H1 (cell line): ENCODE data around the gene NEURL1. TPM values are rescaled to one million over a fixed set of nuclear protein-coding genes. Genes with fewer than 3 reads are reported as not detected.

Experiments
- CTCF ChIA-PET: fragments of 300-600 bp; sonication (Branson Sonifier 250); formaldehyde crosslinking; loops from one replicate; lab custom pipeline; 2021; ENCODE audit not compliant: partially characterized antibody; lab: Charles Lee
- POLR2A ChIA-PET: fragments of 300-600 bp; sonication (Branson Sonifier 250); formaldehyde crosslinking; loops from one replicate; lab custom pipeline; 2021; ENCODE audit warnings: inconsistent platforms; ENCODE audit not compliant: partially characterized antibody; lab: Charles Lee
- DNase-seq, 2 experiments: peaks; one replicate each; pipeline versions ENCODE4 v3.0.0 to v3.0.0-alpha.2; 2010 to 2022; ENCODE audit warnings: low spot score in 2 of 2, low read depth in 1 of 2, mixed read lengths in 1 of 2
- FAIRE-seq: peaks from 2 replicates; lab custom pipeline; 2011; peaks lifted over from hg19 to GRCh38; lab: Jason Lieb, UNC
- H2AFZ ChIP-seq: 2 replicates; pipeline ENCODE4 v1.8.1; 2012; ENCODE audit warnings: low read length, inconsistent platforms
- H2AK5ac ChIP-seq: 2 replicates; pipeline ENCODE4 v1.6.1; 2013; ENCODE audit warnings: low read depth, low read length
- H2BK120ac ChIP-seq: replicated peaks from 2 replicates; pipeline ENCODE3; 2013; ENCODE audit warnings: low read depth, low read length, inconsistent platforms
- H2BK12ac ChIP-seq: 2 replicates; pipeline ENCODE4 v1.6.1; 2013; ENCODE audit warnings: low read depth, low read length
- H2BK15ac ChIP-seq: 2 replicates; pipeline ENCODE4 v1.6.1; 2013; ENCODE audit warnings: low read length
- H2BK20ac ChIP-seq: 2 replicates; pipeline ENCODE4 v1.6.1; 2013; ENCODE audit warnings: low read length
- H2BK5ac ChIP-seq: 2 replicates; pipeline ENCODE4 v1.6.1; 2013; ENCODE audit warnings: low read depth, low read length
- H3K14ac ChIP-seq: 2 replicates; pipeline ENCODE4 v1.6.1; 2013; ENCODE audit warnings: inconsistent platforms; ENCODE audit not compliant: insufficient read length
- H3K18ac ChIP-seq: 2 replicates; pipeline ENCODE4 v1.6.1; 2013; ENCODE audit warnings: low read length; ENCODE audit errors: extremely low read depth
- H3K23ac ChIP-seq: 2 replicates; pipeline ENCODE4 v1.6.1; 2013; ENCODE audit warnings: inconsistent platforms; ENCODE audit not compliant: insufficient read length
- H3K23me2 ChIP-seq: 2 replicates; pipeline ENCODE4 v1.6.1; 2013; ENCODE audit warnings: low read depth, low read length
- H3K27ac ChIP-seq: 2 replicates; pipeline ENCODE4 v1.6.1; 2011; ENCODE audit warnings: low read depth, low read length, inconsistent platforms
- H3K27me3 ChIP-seq, 4 experiments: replicated peaks in 1 of 4; 1 replicate in 1 of 4; 2 replicates in 3 of 4; pipeline versions ENCODE4 v1.6.1 to v1.8.1; 2011 to 2013; ENCODE audit warnings: low read length in 3 of 4, mild to moderate bottlenecking in 3 of 4, inconsistent platforms in 2 of 4, mixed read lengths in 2 of 4, moderate library complexity in 1 of 4; ENCODE audit not compliant: control insufficient read depth in 3 of 4, insufficient read depth in 3 of 4; ENCODE audit errors: extremely low read depth in 1 of 4
- H3K36me3 ChIP-seq, 4 experiments: 2 replicates each; pipeline versions ENCODE4 v1.6.1 to v1.8.1; 2011 to 2013; ENCODE audit warnings: mild to moderate bottlenecking in 4 of 4, low read length in 3 of 4, moderate library complexity in 2 of 4, control low read depth in 1 of 4, inconsistent platforms in 1 of 4; ENCODE audit not compliant: insufficient read depth in 4 of 4, control insufficient read depth in 2 of 4
- H3K4ac ChIP-seq: replicated peaks from 2 replicates; pipeline ENCODE3; 2013; ENCODE audit warnings: low read length, low read depth, mixed read lengths, inconsistent platforms; ENCODE audit not compliant: insufficient read length
- H3K4me1 ChIP-seq, 4 experiments: replicated peaks in 1 of 4; 1 replicate in 1 of 4; 2 replicates in 3 of 4; pipeline versions ENCODE4 v1.6.1 to v1.8.1; 2011 to 2013; ENCODE audit warnings: low read length in 3 of 4, inconsistent platforms in 2 of 4, mixed read lengths in 1 of 4; ENCODE audit not compliant: insufficient read depth in 4 of 4, control insufficient read depth in 3 of 4
- H3K4me2 ChIP-seq, 2 experiments: 2 replicates each; pipeline versions ENCODE4 v1.6.1 to v1.8.1; 2011 to 2013; ENCODE audit warnings: low read depth in 2 of 2, low read length in 2 of 2, control low read depth in 1 of 2, inconsistent platforms in 1 of 2, mild to moderate bottlenecking in 1 of 2; ENCODE audit not compliant: insufficient read depth in 1 of 2
- H3K4me3 ChIP-seq, 4 experiments: fragments of 200-600, 300-600 bp in 1 of 4; sonication (generic), shearing (Covaris generic), sonication (Bioruptor Twin) in 1 of 4; 2 replicates each; pipeline versions ENCODE4 v1.5.1 to v1.8.1; 2011 to 2016; ENCODE audit warnings: low read length in 4 of 4, low read depth in 3 of 4, control low read depth in 2 of 4, inconsistent platforms in 2 of 4, mild to moderate bottlenecking in 2 of 4, mixed read lengths in 1 of 4, moderate library complexity in 1 of 4; ENCODE audit not compliant: insufficient read depth in 2 of 4; ENCODE audit errors: extremely low read depth in 1 of 4
- H3K56ac ChIP-seq: replicated peaks from 2 replicates; pipeline ENCODE3; 2013; ENCODE audit warnings: low read depth, mild to moderate bottlenecking, mixed read lengths, low read length, inconsistent platforms; ENCODE audit not compliant: insufficient read length
- H3K79me1 ChIP-seq: 2 replicates; pipeline ENCODE4 v1.6.1; 2013; ENCODE audit warnings: low read depth, low read length, control low read depth
- H3K79me2 ChIP-seq, 2 experiments: 2 replicates each; pipeline versions ENCODE4 v1.6.1 to v1.8.1; 2012 to 2013; ENCODE audit warnings: low read length in 2 of 2, mild to moderate bottlenecking in 2 of 2, inconsistent platforms in 1 of 2; ENCODE audit not compliant: insufficient read depth in 2 of 2, control insufficient read depth in 1 of 2
- H3K9ac ChIP-seq, 4 experiments: replicated peaks in 1 of 4; 1 replicate in 1 of 4; 2 replicates in 3 of 4; pipeline versions ENCODE4 v1.6.1 to v1.8.1; 2011 to 2013; ENCODE audit warnings: low read depth in 3 of 4, low read length in 3 of 4, control low read depth in 2 of 4, mild to moderate bottlenecking in 2 of 4, moderate library complexity in 2 of 4, inconsistent platforms in 1 of 4; ENCODE audit errors: extremely low read depth in 1 of 4
- H3K9me3 ChIP-seq, 2 experiments: 2 replicates each; pipeline versions ENCODE4 v1.6.1 to v1.8.1; 2012 to 2013; ENCODE audit warnings: mild to moderate bottlenecking in 2 of 2, moderate library complexity in 2 of 2, control low read depth in 1 of 2, inconsistent platforms in 1 of 2, low read depth in 1 of 2, low read length in 1 of 2, mixed read lengths in 1 of 2; ENCODE audit not compliant: insufficient read depth in 2 of 2
- H4K20me1 ChIP-seq, 2 experiments: replicated peaks in 1 of 2; 2 replicates each; pipeline versions ENCODE3 to v1.8.1; 2011 to 2013; ENCODE audit warnings: inconsistent platforms in 2 of 2, low read length in 2 of 2, mild to moderate bottlenecking in 1 of 2; ENCODE audit not compliant: insufficient read depth in 2 of 2, control insufficient read depth in 1 of 2
- H4K5ac ChIP-seq: 2 replicates; pipeline ENCODE4 v1.6.1; 2013; ENCODE audit warnings: low read length, low read depth, mixed read lengths, inconsistent platforms; ENCODE audit not compliant: insufficient read length
- H4K8ac ChIP-seq: 2 replicates; pipeline ENCODE4 v1.8.0; 2013; ENCODE audit warnings: mild to moderate bottlenecking, moderate library complexity, low read length, inconsistent platforms; ENCODE audit not compliant: insufficient read depth; ENCODE audit errors: extremely low read depth
- H4K91ac ChIP-seq: replicated peaks from 2 replicates; pipeline ENCODE3; 2013; ENCODE audit warnings: low read length, mixed read lengths, inconsistent platforms; ENCODE audit not compliant: insufficient read length
- ASH2L ChIP-seq: fragments of 200-600, 300-600 bp; sonication (generic); IDR thresholded peaks from one replicate; pipeline ENCODE4 v1.7.1; 2017; ENCODE audit warnings: low read length
- CHD2 ChIP-seq: IDR thresholded peaks from 2 replicates; pipeline ENCODE4 v1.6.1; 2012; ENCODE audit warnings: low read length, improper control_type of control experiment
- CREB1 ChIP-seq: IDR thresholded peaks from 2 replicates; pipeline ENCODE4 v1.6.1; 2012; ENCODE audit warnings: inconsistent platforms
- CTBP2 ChIP-seq: IDR thresholded peaks from 2 replicates; pipeline ENCODE4 v1.7.0; 2011; ENCODE audit warnings: borderline replicate concordance, mild to moderate bottlenecking, moderate library complexity, mixed read lengths, low read length; ENCODE audit not compliant: insufficient read depth, insufficient read length
- GABPA ChIP-seq: IDR thresholded peaks from 2 replicates; pipeline ENCODE4 v1.6.1; 2011; ENCODE audit warnings: mild to moderate bottlenecking, low read length, moderate library complexity, borderline replicate concordance; ENCODE audit not compliant: insufficient read depth
- JUN ChIP-seq: IDR thresholded peaks from 2 replicates; pipeline ENCODE4 v1.6.1; 2011; ENCODE audit warnings: low read depth, mild to moderate bottlenecking, improper control_type of control experiment, low read length
- KDM1A ChIP-seq: fragments of 200-600, 300-600 bp; sonication (generic); IDR thresholded peaks from 2 replicates; pipeline ENCODE4 v1.7.1; 2016; ENCODE audit warnings: mild to moderate bottlenecking, low read length, borderline replicate concordance
- NANOG ChIP-seq: IDR thresholded peaks from 2 replicates; pipeline ENCODE4 v1.6.1; 2011; ENCODE audit warnings: low read length, low read depth, mild to moderate bottlenecking, inconsistent platforms; ENCODE audit not compliant: insufficient read depth, poor library complexity, severe bottlenecking
- SIX5 ChIP-seq: IDR thresholded peaks from 2 replicates; pipeline ENCODE4 v1.6.1; 2011; ENCODE audit warnings: mild to moderate bottlenecking, low read depth, low read length
- SRF ChIP-seq: IDR thresholded peaks from 2 replicates; pipeline ENCODE4 v1.6.1; 2011; ENCODE audit warnings: mild to moderate bottlenecking, low read depth, low read length, moderate library complexity
- SUZ12 ChIP-seq: fragments of 200-600 bp; sonication (generic); IDR thresholded peaks from 2 replicates; pipeline ENCODE4 v1.6.1; 2012; ENCODE audit warnings: mild to moderate bottlenecking, inconsistent platforms, low read length, moderate library complexity, mixed read lengths
- TAF7 ChIP-seq: optimal IDR thresholded peaks from 2 replicates; pipeline ENCODE3; 2011; ENCODE audit warnings: low read depth, mild to moderate bottlenecking, inconsistent platforms, low read length, moderate library complexity, borderline replicate concordance
- WGBS, 2 experiments: shearing (Covaris generic) in 1 of 2; methylation state at CpG; one replicate each; pipeline versions ENCODE4 v1.1.6 to v1.1.7; 2013 to 2015; ENCODE audit warnings: low lambda C conversion rate in 2 of 2, mixed read lengths in 2 of 2, inconsistent platforms in 1 of 2, low coverage in 1 of 2, missing lambda C conversion rate in 1 of 2; ENCODE audit not compliant: insufficient replicate concordance in 2 of 2, insufficient coverage in 1 of 2, insufficient read length in 1 of 2; ENCODE audit errors: extremely low coverage in 1 of 2, missing lambda C conversion rate in 1 of 2; 5-methylcytosine and 5-hydroxymethylcytosine counted together
- polyA plus RNA-seq, 7 experiments: library from polyadenylated mRNA; depleted of rRNA in 3 of 7; stranded (reverse) in 5 of 7; unstranded in 2 of 7; fragments of >200 nt in 5 of 7; fragments of 200-250 nt in 2 of 7; gene quantifications; 1 replicate in 5 of 7; 2 replicates in 1 of 7; 4 replicates in 1 of 7; pipeline versions ENCODE4 v1.2.1 to v1.2.3, GENCODE V29; 2011 to 2013; ENCODE audit warnings: missing spikeins in 2 of 7, mixed read lengths in 2 of 7
- total RNA-seq: library from RNA; stranded (reverse); fragmentation: NEBNext Ultra II Directional; extraction: Animal tissue kit (Norgen Biotek cat#: 25700); gene quantifications from 2 replicates; pipeline ENCODE4 v1.2.1, GENCODE V29; 2021
- TF ChIP-seq, protein P1 (sequence below): IDR thresholded peaks from 2 replicates; pipeline ENCODE4 v1.6.1; 2012; ENCODE audit warnings: inconsistent platforms
- TF ChIP-seq, protein P2 (sequence below): IDR thresholded peaks from 2 replicates; pipeline ENCODE4 v1.6.1; 2011; ENCODE audit warnings: low read depth, mild to moderate bottlenecking, low read length; ENCODE audit not compliant: insufficient read depth

The NEURL1 gene
- total and polyA plus RNA-seq, 2 of the 8 experiments (the other 6 are each of a cell fraction or from before 2014, with no cell fraction given), result 0.54 to 0.58 TPM

DNA sequence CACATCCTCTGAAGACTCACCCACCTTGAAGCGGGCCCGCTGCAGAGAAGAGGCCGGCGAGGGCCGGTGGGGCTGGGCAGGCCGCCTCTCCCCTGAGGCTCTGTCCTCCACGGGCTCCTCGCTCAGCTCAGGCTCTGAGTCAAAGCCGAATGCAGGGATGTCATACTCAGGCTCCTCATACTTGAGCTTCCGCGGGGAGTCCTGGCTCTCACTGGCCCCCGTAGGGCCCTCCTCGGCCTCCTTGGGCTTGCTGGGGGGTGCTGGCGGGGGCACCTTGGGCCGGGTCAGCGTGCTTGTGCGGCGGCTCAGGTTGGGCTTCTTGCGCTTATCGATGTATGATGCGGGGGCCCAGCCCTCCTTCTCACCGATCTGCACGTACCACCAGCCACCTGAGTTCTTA is 109.9 kb downstream of the NEURL1 start:
- Histone ChIP-seq H3K79me2 (no peaks in the 10 kb centered on the region), H4K20me1 (peaks cover 0 to 3% of the 10 kb centered on the region in 2 experiments), H2BK5ac (no peak overlapping the region), H4K8ac (no peak overlapping the region), H2BK15ac (no peak overlapping the region), H2AFZ (no peak overlapping the region), H3K56ac (no peak overlapping the region), H3K27ac (no peak overlapping the region), H2BK12ac (no peak overlapping the region), H3K36me3 (no peaks in the 10 kb centered on the region), H3K4me1 (peaks cover 0 to 4% (median 1%) of the 10 kb centered on the region in 4 experiments; a peak in 3 of 7 replicates), H3K18ac (no peak overlapping the region), H2AK5ac (no peak overlapping the region), H3K9me3 (peaks cover 0 to 7% of the 10 kb centered on the region in 2 experiments; a peak in 1 of 4 replicates), H3K79me1 (no peaks in the 10 kb centered on the region), H2BK20ac (no peak overlapping the region), H3K23ac (no peak overlapping the region), H3K4me2 (no peak overlapping the region), H3K4ac (no peak overlapping the region), H3K27me3 (no peaks in the 10 kb centered on the region), H3K14ac (no peak overlapping the region), H3K4me3 (no peak overlapping the region), H3K9ac (no peak overlapping the region), H2BK120ac (no peak overlapping the region), H3K23me2 (no peaks in the 10 kb centered on the region; the same call in 1 of the 2 replicates), H4K91ac (no peak overlapping the region), H4K5ac (no peak overlapping the region)
- no peak for FAIRE-seq
- WGBS, 2 experiments, result 97% methylated on average over 23 of the region's 23 CpGs; no CpG with 5 or more reads in 1 of the 2 experiments
- ChIA-PET CTCF (interaction anchor here (1.1 to 19.1 kb wide), 6 partner anchors 8 to 149 kb away, joined by 3 to 448 read pairs (median 15); no protein-coding TSS in a partner anchor), POLR2A (interaction anchor here (1.3 kb wide), 1 partner anchor 58 kb away, joined by 4 read pairs; no protein-coding TSS in a partner anchor)
- no peak for DNase-seq
- no peak for TF ChIP-seq CHD2
- no peak for TF ChIP-seq CREB1
- TF ChIP-seq JUN, result no peak
- TF ChIP-seq, protein P1, sequence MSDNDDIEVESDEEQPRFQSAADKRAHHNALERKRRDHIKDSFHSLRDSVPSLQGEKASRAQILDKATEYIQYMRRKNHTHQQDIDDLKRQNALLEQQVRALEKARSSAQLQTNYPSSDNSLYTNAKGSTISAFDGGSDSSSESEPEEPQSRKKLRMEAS, result no peak
- TF ChIP-seq GABPA, result no peak
- TF ChIP-seq SIX5, result no peak
- TF ChIP-seq KDM1A, result no peak
- TF ChIP-seq, protein P2, sequence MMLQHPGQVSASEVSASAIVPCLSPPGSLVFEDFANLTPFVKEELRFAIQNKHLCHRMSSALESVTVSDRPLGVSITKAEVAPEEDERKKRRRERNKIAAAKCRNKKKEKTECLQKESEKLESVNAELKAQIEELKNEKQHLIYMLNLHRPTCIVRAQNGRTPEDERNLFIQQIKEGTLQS, result no peak
- TF ChIP-seq SRF, result no peak
- TF ChIP-seq CTBP2, result no peak
- TF ChIP-seq ASH2L, result no peak
- no peak for TF ChIP-seq SUZ12
- TF ChIP-seq NANOG, result no peak
- no peak for TF ChIP-seq TAF7
